Thoracic aorta (tissue), 2 donors: ENCODE results near the gene ETS2. TPM values are rescaled to one million over a fixed set of nuclear protein-coding genes. Genes with fewer than 3 reads are reported as not detected.
A peak's percentile ranks its signal among the peaks of the same experiment; 100 is the strongest.
"Not testable (repeated sequence)": the region's sequence is repeated elsewhere in the genome, so short reads cannot be mapped to it uniquely, and the experiment has no call there.

Experiments
- ATAC-seq: fragments of 150-250 bp; one replicate; pipeline ENCODE4 v1.8.0; 2017; ENCODE audit warnings: low read depth; ENCODE audit not compliant: insufficient number of reproducible peaks, low FRiP score
- DNase-seq: peaks from one replicate; pipeline ENCODE4 v3.0.0-alpha.2; 2020; ENCODE audit warnings: low spot score
- H3K27ac ChIP-seq, 2 donors: fragments of 200-600 bp; sonication (generic); 1 replicate in 1 of 2; 2 replicates in 1 of 2; pipeline ENCODE4 v1.5.1; 2016; ENCODE audit warnings: mild to moderate bottlenecking in 2 of 2, moderate library complexity in 2 of 2
- H3K27me3 ChIP-seq: fragments of 200-600 bp; sonication (generic); replicated peaks from 2 replicates; pipeline ENCODE4 v1.6.0; 2016; ENCODE audit warnings: mild to moderate bottlenecking; ENCODE audit not compliant: insufficient read depth
- H3K36me3 ChIP-seq: fragments of 200-600 bp; sonication (generic); one replicate; pipeline ENCODE4 v1.5.1; 2016
- H3K4me1 ChIP-seq, 2 donors: fragments of 200-600 bp; sonication (generic); 1 replicate in 1 of 2; 2 replicates in 1 of 2; pipeline versions ENCODE4 v1.5.1 to v1.6.0; 2016; ENCODE audit warnings: low read depth in 2 of 2, mild to moderate bottlenecking in 1 of 2; ENCODE audit not compliant: control insufficient read depth in 1 of 2
- H3K4me3 ChIP-seq: fragments of 200-600 bp; sonication (generic); 2 replicates; pipeline ENCODE4 v1.5.1; 2016; ENCODE audit warnings: mild to moderate bottlenecking
- H3K9me3 ChIP-seq: fragments of 200-600 bp; sonication (generic); 2 replicates; pipeline ENCODE4 v1.5.1; 2016
- CTCF ChIP-seq: fragments of 200-600 bp; sonication (generic); IDR thresholded peaks from one replicate; pipeline ENCODE4 v1.5.1; 2019; ENCODE audit warnings: antibody characterized with exemption
- total RNA-seq, 2 donors: library from RNA; depleted of rRNA; stranded (reverse); fragments of >200 nt; gene quantifications; one replicate each; pipeline versions ENCODE4 v1.1.0 to v1.2.3, GENCODE V29; 2016

The ETS2 gene
- total RNA-seq, 2 donors from 2014 or later = 120 to 226 TPM

- DNase-seq (no peak), ATAC-seq (no peak)
- TF ChIP-seq CTCF = no peak
- Histone ChIP-seq H3K27ac (no peak overlapping the region), H3K4me3 (no peak overlapping the region), H3K27me3 (no peaks in the 10 kb centered on the region), H3K9me3 (no peaks in the 10 kb centered on the region), H3K4me1 (peaks cover 0 to 15% of the 10 kb centered on the region in 2 donors), H3K36me3 (no peaks in the 10 kb centered on the region)
These were observed 34.9 kb downstream of the ETS2 start for GRCh38 chr21:38840456-38841300.

- DNase-seq (no peak), ATAC-seq (no peak)
- no peaks in the 10 kb centered on the region for H3K36me3 ChIP-seq
- H3K27me3 ChIP-seq = no peaks in the 10 kb centered on the region
- no peaks in the 10 kb centered on the region for H3K9me3 ChIP-seq
- no peak for TF ChIP-seq CTCF
- H3K4me1 ChIP-seq = peaks cover 0 to 15% of the 10 kb centered on the region in 2 donors
- no peak overlapping the region for H3K4me3 ChIP-seq
- no peak overlapping the region for H3K27ac ChIP-seq
These were observed 35.7 kb downstream of the ETS2 start for GRCh38 chr21:38841472-38841871.

- no peak for TF ChIP-seq CTCF
- DNase-seq (no peak), ATAC-seq (no peak)
- Histone ChIP-seq H3K4me3 (no peak overlapping the region), H3K27ac (no peak overlapping the region), H3K36me3 (no peaks in the 10 kb centered on the region), H3K9me3 (no peaks in the 10 kb centered on the region), H3K4me1 (peaks cover 0 to 15% of the 10 kb centered on the region in 2 donors), H3K27me3 (no peaks in the 10 kb centered on the region)
These were observed 36.4 kb downstream of the ETS2 start for GRCh38 chr21:38842079-38842478.

- Histone ChIP-seq H3K9me3 (no peaks in the 10 kb centered on the region), H3K27me3 (no peaks in the 10 kb centered on the region), H3K4me1 (peaks cover 4 to 22% of the 10 kb centered on the region in 2 donors), H3K4me3 (no peak overlapping the region), H3K36me3 (no peaks in the 10 kb centered on the region), H3K27ac (peak overlapping the region in 1 of 2 donors; percentile 20)
- no peak for ATAC-seq
- TF ChIP-seq CTCF = no peak
- no peak for DNase-seq
These were observed 37.6 kb downstream of the ETS2 start for GRCh38 chr21:38843379-38843778.

GRCh38 chr21:38843806-38844503, 38.2 kb downstream of the ETS2 start:
- H3K4me1 ChIP-seq = peaks cover 4 to 22% of the 10 kb centered on the region in 2 donors
- no peak for TF ChIP-seq CTCF
- peak overlapping the region in 1 of 2 donors; percentile 20 for H3K27ac ChIP-seq
- no peaks in the 10 kb centered on the region for H3K27me3 ChIP-seq
- H3K4me3 ChIP-seq = no peak overlapping the region
- no peaks in the 10 kb centered on the region for H3K36me3 ChIP-seq
- ATAC-seq (no peak), DNase-seq (no peak)
- no peaks in the 10 kb centered on the region for H3K9me3 ChIP-seq

GRCh38 chr21:38845374-38845773, 39.6 kb downstream of the ETS2 start:
- H3K4me1 ChIP-seq = peaks cover 4 to 18% of the 10 kb centered on the region in 2 donors
- not testable (repeated sequence) for H3K4me3 ChIP-seq, H3K27me3 ChIP-seq, H3K27ac ChIP-seq, DNase-seq, ATAC-seq, H3K9me3 ChIP-seq, H3K36me3 ChIP-seq
